22Rv1 (cell line): ENCODE measurements around the gene ZNF30.

Source experiments
- ZFX ChIP-seq: fragments of 450-650 bp; IDR thresholded peaks from 2 replicates; pipeline ENCODE4 v1.6.1; 2017; ENCODE audit warnings: antibody characterized with exemption, borderline replicate concordance
- TF ChIP-seq, protein P1 (sequence below): fragments of 450-650 bp; IDR thresholded peaks from 2 replicates; pipeline ENCODE4 v1.5.1; 2017; ENCODE audit warnings: mild to moderate bottlenecking

DNA sequence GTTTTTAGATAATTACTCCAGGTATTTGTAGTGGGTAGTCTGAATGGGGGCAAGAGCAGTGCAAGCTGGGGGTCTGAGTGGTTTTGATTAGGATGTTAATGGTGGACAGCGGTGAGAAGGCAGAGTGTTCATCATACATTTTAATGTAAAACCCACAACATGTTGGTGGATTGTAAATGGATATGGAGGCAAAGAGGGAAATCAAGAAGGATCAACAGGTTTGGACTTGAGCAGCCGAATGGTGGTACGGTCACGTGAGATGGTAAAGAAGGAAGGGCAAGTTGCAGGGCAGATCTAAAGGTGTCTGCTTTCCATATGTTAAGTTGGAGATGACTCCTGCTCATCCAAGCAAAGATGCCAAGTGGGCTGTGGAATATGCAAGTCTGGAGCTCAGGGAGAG, 9.5 kb downstream of the ZNF30 start:
- TF ChIP-seq, protein P1, sequence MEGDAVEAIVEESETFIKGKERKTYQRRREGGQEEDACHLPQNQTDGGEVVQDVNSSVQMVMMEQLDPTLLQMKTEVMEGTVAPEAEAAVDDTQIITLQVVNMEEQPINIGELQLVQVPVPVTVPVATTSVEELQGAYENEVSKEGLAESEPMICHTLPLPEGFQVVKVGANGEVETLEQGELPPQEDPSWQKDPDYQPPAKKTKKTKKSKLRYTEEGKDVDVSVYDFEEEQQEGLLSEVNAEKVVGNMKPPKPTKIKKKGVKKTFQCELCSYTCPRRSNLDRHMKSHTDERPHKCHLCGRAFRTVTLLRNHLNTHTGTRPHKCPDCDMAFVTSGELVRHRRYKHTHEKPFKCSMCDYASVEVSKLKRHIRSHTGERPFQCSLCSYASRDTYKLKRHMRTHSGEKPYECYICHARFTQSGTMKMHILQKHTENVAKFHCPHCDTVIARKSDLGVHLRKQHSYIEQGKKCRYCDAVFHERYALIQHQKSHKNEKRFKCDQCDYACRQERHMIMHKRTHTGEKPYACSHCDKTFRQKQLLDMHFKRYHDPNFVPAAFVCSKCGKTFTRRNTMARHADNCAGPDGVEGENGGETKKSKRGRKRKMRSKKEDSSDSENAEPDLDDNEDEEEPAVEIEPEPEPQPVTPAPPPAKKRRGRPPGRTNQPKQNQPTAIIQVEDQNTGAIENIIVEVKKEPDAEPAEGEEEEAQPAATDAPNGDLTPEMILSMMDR: no peak
- TF ChIP-seq ZFX: no peak
